GM12891 (cell line): Measurements from ENCODE around the gene LINGO4.

Experiments
- POLR2A ChIP-seq: IDR thresholded peaks from 2 replicates; pipeline ENCODE4 v1.6.1; 2011; ENCODE audit warnings: low read depth, low read length, control low read depth
- POLR2AphosphoS5 ChIP-seq: IDR thresholded peaks from 2 replicates; pipeline ENCODE4 v1.6.1; 2011; ENCODE audit warnings: low read depth, low read length, control low read depth
- TAF1 ChIP-seq: IDR thresholded peaks from 2 replicates; pipeline ENCODE4 v1.6.1; 2011; ENCODE audit warnings: low read depth, low read length, control low read depth

DNA sequence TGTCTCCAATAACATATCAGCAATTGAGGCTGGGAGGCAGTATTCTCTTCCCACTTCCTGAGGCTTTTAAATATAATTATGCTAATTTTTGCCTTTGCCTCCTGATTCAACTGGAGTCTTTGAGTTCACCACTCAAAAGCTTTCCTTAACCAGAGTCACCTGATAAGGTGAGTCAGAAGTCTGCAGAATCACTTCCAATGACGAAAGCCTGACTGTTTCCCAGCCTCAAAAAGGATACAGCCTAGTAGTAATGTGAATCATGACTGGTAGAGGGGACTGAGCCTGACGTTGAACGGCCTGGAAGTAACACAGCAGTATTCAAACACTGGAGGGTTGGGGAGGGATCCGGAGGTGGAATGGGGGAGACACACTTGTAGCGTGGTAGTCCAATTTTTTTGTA lies 31.5 kb downstream of the LINGO4 start:
- TF ChIP-seq POLR2A (no peak), POLR2AphosphoS5 (no peak), TAF1 (no peak)
